HG02943 (cell line): ENCODE measurements around the gene WDR35.
"Not testable (repeated sequence)": the region's sequence is repeated elsewhere in the genome, so short reads cannot be mapped to it uniquely, and the experiment has no call there.

Source experiments
- ATAC-seq: cut with Tn5 transposase; IDR thresholded peaks from one replicate; pipeline ENCODE4 v1.9.1; 2021; ENCODE audit warnings: mild to moderate bottlenecking, low read depth, moderate library complexity; ENCODE audit not compliant: unreplicated experiment

WDR35 gene

GRCh38 chr2:19897623-19898245 lies 92.2 kb downstream of the WDR35 start:
- ATAC-seq, result no peak

- no peak for ATAC-seq
Observed at GRCh38 chr2:19895535-19895934, 94.4 kb downstream of the WDR35 start.

DNA sequence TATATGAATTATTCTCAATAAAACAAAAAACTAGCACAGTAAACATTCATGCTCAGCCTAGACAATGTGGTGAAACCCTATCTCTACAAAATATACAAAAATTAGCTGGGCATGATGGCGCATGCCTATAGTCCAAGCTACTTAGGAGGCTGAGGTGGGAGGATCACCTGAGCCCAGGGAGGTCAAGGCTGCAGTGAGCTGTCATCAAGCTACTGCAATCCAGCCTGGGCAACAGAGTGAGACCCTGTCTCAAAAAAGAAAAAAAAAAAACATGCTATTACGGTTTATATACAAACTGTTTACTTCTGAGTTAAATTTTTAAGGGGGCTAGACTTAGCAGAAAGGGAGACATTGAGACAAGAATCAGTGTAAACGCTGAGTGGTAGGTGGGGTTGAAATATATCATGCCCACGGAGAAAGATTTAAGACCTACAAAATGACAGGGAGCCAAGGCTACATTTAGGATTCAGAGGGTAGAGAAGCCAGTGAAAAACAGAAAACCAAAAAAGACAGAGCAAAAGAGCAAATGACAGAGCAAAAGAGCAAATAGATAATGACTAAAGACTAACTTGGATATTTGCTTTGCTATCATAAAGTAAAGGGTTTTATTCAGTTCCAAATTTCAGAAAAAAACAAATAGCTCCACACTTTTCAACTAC lies 95.6 kb downstream of the WDR35 start:
- no peak for ATAC-seq

GRCh38 chr2:19893520-19894133 lies 96.3 kb downstream of the WDR35 start:
- peak; percentile 72 for ATAC-seq

DNA sequence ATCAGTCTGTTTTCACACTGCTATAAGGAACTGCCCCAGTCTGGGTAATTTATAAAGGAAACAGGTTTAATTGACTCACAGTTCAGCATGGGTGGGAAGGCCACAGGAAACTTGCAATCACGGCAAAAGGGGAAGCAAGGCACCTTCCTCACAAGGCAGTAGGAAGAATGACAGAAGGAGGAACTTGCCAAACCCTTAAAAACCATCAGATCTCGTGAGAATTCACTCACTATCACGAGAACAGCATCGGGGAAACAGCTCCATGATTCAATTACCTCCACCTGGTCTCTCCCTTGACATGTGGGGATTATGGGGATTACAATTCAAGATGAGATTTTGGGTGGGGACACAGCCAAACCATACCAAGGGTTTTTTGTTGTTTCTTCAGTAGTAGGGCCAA lies 97.9 kb downstream of the WDR35 start:
- not testable (repeated sequence) for ATAC-seq

DNA sequence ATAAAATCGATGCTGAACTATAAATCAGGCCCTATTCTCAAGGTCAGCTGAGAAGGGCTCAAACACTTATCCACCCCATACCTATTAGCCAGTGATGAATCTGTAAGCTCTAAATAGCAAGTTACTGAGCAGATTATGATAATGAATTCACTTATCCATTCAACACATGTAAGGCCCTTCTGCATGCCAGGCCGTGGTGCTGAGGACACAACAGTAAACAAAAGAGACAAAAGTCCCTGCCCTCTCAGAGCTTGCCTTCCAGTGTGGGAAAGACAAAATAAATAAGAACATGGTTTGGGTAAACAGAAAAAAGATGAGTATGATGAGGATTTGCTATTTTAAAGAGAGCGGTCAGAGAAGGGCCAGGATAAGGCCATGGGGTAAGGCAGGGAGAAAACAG lies 99.8 kb downstream of the WDR35 start:
- no peak for ATAC-seq

- ATAC-seq, result no peak
Observed at GRCh38 chr2:19888831-19889230, 101.1 kb downstream of the WDR35 start.

DNA sequence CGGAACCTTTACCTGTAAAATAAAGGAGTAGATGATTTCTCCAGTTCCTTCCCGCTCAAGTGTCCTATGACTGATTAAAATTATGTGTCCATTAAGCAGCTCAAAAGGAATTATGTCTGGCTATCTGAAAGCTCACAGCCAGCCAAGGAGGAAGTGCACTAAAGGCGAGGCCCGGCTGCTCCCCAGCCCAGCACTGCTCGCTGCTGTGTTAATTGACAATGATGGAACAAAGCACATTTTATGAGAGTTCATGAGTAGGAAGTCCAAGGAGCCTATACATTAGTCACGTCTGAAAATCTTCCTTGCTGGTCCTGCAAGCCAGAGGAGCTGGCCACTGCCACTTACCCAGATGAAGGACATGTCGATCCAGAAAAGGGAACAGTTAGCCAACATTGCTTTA lies 102.4 kb downstream of the WDR35 start:
- ATAC-seq, result no peak

GRCh38 chr2:19886261-19886660 lies 103.6 kb downstream of the WDR35 start:
- no peak for ATAC-seq

DNA sequence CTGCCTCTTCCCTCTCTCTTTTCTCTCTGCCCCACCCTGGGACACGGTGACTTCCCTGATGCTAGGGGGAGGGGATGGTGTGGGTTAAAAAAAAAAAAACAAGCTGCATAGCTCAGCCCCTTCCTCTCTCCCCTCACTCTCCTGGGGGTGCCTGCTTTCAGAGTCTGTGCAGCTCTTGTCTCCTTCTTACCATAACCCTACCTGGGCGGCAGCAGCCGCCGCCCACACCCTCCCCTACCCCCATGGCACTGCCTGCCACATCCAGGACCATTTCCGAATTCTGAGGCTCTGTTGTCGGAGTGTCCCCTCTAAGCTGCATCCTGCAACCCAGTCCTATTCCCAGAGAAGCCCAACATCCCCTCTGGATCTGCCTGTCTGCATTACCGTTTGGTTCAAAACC lies 104.1 kb downstream of the WDR35 start:
- ATAC-seq, result no peak

DNA sequence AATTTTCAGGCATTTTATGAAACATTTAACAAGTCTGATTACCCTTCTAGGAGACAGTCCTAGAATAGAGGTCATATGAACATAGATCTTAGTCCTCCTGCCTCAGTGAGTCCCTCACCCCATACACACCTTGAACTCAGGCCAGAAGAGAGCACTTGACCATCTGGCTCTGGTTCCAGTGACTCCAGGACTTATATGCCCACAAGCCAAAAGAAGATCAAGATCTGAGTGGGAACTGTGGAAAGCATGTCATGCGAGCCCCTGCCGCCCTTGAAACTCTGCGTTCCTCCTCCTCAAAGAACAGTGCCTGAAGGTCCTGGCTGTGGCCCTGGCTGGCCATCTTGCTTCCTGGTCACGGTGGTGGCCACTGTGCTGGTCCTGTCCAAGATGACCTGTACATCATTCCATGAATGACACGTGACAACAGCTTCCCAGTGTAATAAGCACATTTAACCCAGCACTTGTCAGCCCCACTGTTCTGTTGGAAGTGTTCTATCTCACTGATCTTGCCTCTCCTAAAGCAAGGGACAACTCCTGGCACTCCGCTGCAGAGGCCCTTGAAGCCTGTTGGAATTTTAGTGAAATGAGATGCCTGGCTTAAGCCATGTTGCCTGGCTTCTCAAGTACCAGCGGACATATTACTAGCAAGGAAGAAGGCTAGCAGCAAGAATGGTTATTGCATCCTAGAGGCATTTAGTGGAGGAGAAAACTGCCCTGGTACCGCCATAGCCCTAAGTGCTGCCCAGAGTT lies 105.8 kb downstream of the WDR35 start:
- ATAC-seq, result no peak

DNA sequence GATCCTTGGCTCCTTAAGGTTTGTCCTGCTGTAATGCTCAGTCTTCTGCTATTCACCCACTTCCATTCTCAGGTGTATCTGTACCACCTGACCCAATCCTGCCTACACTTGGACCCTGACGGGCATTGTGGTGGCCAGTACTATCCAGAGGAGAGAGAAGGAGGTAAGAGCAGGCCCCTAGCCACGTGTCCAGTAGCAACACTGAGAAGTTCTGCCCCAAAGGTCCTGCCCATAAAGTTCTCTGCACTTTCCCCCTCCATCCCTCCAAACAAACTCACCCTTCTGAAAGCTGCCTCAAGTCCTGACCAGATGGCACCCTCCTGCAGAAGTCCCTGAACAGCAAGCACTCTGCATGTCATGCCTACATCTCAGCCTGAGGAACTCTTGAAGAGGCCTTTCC lies 106.4 kb downstream of the WDR35 start:
- no peak for ATAC-seq

- no peak for ATAC-seq
Observed at GRCh38 chr2:19882286-19882685, 107.6 kb downstream of the WDR35 start.

GRCh38 chr2:19881908-19882265 lies 108.0 kb downstream of the WDR35 start:
- no peak for ATAC-seq

GRCh38 chr2:19881221-19881907 lies 108.5 kb downstream of the WDR35 start:
- ATAC-seq, result no peak

DNA sequence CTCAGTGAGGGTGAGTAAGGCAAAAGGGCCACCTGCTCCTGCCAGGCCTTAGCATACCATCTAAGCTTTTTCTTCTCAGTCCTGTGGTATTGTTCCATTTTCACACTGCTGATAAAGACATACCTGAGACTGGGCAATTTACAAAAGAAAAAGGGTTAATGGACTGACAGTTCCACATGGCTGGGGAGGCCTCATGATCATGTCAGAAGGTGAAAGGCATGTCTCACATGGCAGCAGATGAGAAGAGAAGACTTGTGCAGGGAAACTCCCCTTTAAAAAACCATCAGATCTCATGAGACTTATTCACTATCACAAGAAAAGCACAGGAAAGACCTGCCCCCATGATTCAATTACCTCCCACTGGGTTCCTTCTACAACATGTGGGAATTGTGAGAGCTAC lies 109.7 kb downstream of the WDR35 start:
- not testable (repeated sequence) for ATAC-seq

GRCh38 chr2:19879120-19879519 lies 110.8 kb downstream of the WDR35 start:
- ATAC-seq, result no peak

DNA sequence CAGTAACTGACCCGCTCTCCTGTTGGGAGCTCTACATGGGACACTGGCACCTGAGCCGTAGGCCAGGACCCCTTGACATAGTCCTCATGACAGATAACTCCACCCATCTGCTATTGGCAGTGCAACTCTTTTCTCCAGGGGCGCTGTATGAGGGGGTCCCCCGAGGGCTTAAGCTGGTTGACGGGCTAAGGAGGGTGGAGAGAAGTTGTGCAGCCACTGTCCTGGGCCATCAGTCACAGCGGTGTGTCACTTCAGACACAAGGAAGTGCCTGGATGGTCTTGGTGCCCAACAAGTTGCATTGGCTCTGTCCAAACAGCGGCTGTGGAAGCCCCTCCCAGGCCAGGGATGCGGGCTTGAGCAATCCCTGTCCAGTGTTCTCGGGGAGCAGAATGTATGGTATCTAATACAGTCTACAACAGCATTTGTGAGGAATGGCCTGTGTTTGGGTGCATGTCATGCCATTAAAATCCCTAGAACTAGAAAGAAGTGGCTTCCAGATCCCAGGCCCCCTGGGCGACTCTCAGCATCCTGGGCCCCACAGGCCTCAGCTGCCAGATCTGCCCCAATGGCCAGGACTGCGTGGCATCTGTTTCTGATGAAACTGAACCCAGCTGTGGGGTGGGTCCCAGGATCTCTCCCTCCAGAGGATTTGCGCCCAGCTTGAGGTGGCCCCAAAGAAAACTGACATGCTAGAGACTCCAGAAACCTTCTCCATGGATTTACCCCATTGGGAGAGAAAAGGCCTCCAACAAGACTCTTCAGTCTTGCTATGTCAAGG lies 111.4 kb downstream of the WDR35 start:
- no peak for ATAC-seq

DNA sequence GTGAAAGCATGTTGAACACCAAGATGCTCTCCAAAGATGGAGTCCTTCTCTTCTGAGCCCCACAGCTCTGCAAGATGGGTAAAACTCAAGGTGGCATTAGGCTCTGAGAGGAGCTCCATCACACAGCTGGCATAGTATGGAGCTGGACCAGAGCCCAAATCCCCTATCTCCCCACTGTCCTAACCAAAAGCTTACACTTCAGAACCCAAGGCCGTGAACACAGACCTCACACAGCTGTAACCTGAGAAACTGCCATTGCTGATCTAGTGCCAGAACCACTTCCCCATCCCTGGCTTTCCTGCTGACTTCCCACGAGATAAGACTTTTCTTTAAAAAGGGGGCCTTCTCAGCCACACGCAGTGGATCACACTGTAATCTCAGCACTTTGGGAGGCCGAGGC lies 113.2 kb downstream of the WDR35 start:
- no peak for ATAC-seq

- no peak for ATAC-seq
Observed at GRCh38 chr2:19875280-19875679, 114.6 kb downstream of the WDR35 start.
